HG02763 (cell line): ENCODE data around the gene SNRNP35.
"Not testable (repeated sequence)": the region's sequence is repeated elsewhere in the genome, so short reads cannot be mapped to it uniquely, and the experiment has no call there.

Experiments
- ATAC-seq: cut with Tn5 transposase; IDR thresholded peaks from one replicate; pipeline ENCODE4 v1.9.1; 2021; ENCODE audit warnings: mild to moderate bottlenecking, moderate library complexity; ENCODE audit not compliant: unreplicated experiment

The SNRNP35 gene

GRCh38 chr12:123446333-123446713 lies 11.6 kb upstream of the SNRNP35 start:
- no peak for ATAC-seq

GRCh38 chr12:123449249-123449733 lies 8.6 kb upstream of the SNRNP35 start:
- no peak for ATAC-seq

GRCh38 chr12:123449856-123450255 lies 8.1 kb upstream of the SNRNP35 start:
- ATAC-seq = no peak

- no peak for ATAC-seq
Measured at GRCh38 chr12:123450636-123451035, 7.3 kb upstream of the SNRNP35 start.

- ATAC-seq = not testable (repeated sequence)
Measured at GRCh38 chr12:123452276-123452550, 5.7 kb upstream of the SNRNP35 start.

GRCh38 chr12:123453165-123453564 lies 4.8 kb upstream of the SNRNP35 start:
- no peak for ATAC-seq

GRCh38 chr12:123463174-123463573 lies 5.2 kb downstream of the SNRNP35 start:
- ATAC-seq = not testable (repeated sequence)

GRCh38 chr12:123465084-123465483 lies 7.1 kb downstream of the SNRNP35 start:
- no peak for ATAC-seq

GRCh38 chr12:123468786-123469185 lies 10.8 kb downstream of the SNRNP35 start:
- ATAC-seq = no peak

GRCh38 chr12:123469978-123470377 lies 12.0 kb downstream of the SNRNP35 start:
- ATAC-seq = no peak

- ATAC-seq = no peak
Measured at GRCh38 chr12:123471374-123472068, 13.6 kb downstream of the SNRNP35 start.

GRCh38 chr12:123472438-123472849 lies 14.5 kb downstream of the SNRNP35 start:
- ATAC-seq = no peak

GRCh38 chr12:123474485-123475245 lies 16.7 kb downstream of the SNRNP35 start:
- no peak for ATAC-seq

- ATAC-seq = no peak
Measured at GRCh38 chr12:123475246-123475703, 17.3 kb downstream of the SNRNP35 start.

GRCh38 chr12:123478069-123478468 lies 20.1 kb downstream of the SNRNP35 start:
- ATAC-seq = no peak

- no peak for ATAC-seq
Measured at GRCh38 chr12:123478762-123479161, 20.8 kb downstream of the SNRNP35 start.

GRCh38 chr12:123479442-123480180 lies 21.7 kb downstream of the SNRNP35 start:
- ATAC-seq = no peak

- not testable (repeated sequence) for ATAC-seq
Measured at GRCh38 chr12:123481251-123481650, 23.3 kb downstream of the SNRNP35 start.

GRCh38 chr12:123482876-123483275 lies 24.9 kb downstream of the SNRNP35 start:
- ATAC-seq = no peak

- ATAC-seq = no peak
Measured at GRCh38 chr12:123483602-123484248, 25.8 kb downstream of the SNRNP35 start.

GRCh38 chr12:123485756-123486155 lies 27.8 kb downstream of the SNRNP35 start:
- no peak for ATAC-seq
